Measurements from ENCODE around the gene RAB3IL1. TPM values are rescaled to one million over a fixed set of nuclear protein-coding genes. Genes with fewer than 3 reads are reported as not detected.

Gene RAB3IL1
- total RNA-seq, 4 donors from 2014 or later, result 6.1 to 10.9 (median 7.8) TPM

- WGBS, 2 donors, result 22 to 32% methylated on average over 2 of the region's 2 CpGs
- peak; percentile 11 to 54 for DNase-seq (ENCODE audit: low spot score in 2 of 2)
- H3K4me3 ChIP-seq (ENCODE audit: low read depth, poor library complexity, severe bottlenecking), result no peak overlapping the region
- TF ChIP-seq POLR2A (IDR thresholded peaks at IDR 0.05), result no peak
- TF ChIP-seq, protein P1, sequence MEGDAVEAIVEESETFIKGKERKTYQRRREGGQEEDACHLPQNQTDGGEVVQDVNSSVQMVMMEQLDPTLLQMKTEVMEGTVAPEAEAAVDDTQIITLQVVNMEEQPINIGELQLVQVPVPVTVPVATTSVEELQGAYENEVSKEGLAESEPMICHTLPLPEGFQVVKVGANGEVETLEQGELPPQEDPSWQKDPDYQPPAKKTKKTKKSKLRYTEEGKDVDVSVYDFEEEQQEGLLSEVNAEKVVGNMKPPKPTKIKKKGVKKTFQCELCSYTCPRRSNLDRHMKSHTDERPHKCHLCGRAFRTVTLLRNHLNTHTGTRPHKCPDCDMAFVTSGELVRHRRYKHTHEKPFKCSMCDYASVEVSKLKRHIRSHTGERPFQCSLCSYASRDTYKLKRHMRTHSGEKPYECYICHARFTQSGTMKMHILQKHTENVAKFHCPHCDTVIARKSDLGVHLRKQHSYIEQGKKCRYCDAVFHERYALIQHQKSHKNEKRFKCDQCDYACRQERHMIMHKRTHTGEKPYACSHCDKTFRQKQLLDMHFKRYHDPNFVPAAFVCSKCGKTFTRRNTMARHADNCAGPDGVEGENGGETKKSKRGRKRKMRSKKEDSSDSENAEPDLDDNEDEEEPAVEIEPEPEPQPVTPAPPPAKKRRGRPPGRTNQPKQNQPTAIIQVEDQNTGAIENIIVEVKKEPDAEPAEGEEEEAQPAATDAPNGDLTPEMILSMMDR (IDR thresholded peaks at IDR 0.05), result no peak
- intact Hi-C loops (cut with DNase I; ENCODE audit: low total_unique reads), result no loop called here
These were observed 41.7 kb upstream of the RAB3IL1 start for GRCh38 chr11:61959114-61959513.

DNA sequence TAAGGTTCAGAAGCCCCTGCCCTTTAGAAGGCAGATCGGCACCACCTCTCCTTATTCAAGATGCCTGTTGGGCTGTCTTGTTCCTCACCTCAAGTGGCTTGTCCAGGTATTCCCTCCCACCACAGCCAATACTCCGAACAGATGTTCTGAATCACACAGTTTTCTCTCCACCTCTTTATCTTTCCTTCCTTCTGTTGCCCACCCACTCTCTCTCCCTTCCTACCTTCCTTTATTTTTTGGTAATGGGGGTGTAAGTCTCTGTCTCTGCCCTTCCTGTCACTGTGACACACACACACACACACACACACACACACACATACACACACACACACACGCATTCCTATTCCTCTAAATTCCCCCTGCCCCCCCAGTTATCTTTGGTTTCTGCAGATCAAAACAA is 41.2 kb upstream of the RAB3IL1 start:
- WGBS, 2 donors, result 61 to 66% methylated on average over 3 of the region's 3 CpGs
- DNase-seq (ENCODE audit: low spot score in 2 of 2), result peak; percentile 7 to 64
- intact Hi-C loops (cut with DNase I; ENCODE audit: low total_unique reads), result no loop called here
- no peak for TF ChIP-seq POLR2A (IDR thresholded peaks at IDR 0.05)
- TF ChIP-seq, protein P1 (IDR thresholded peaks at IDR 0.05), result no peak
- H3K4me3 ChIP-seq (ENCODE audit: low read depth, poor library complexity, severe bottlenecking), result no peak overlapping the region

- no peak overlapping the region for H3K4me3 ChIP-seq (ENCODE audit: low read depth, poor library complexity, severe bottlenecking)
- no peak for TF ChIP-seq POLR2A (IDR thresholded peaks at IDR 0.05)
- TF ChIP-seq, protein P1 (IDR thresholded peaks at IDR 0.05), result no peak
- intact Hi-C loops (cut with DNase I; ENCODE audit: low total_unique reads), result no loop called here
- DNase-seq (ENCODE audit: low spot score in 2 of 2), result peak in 1 of 2 donors; percentile 71
- 92 to 98% methylated on average over 6 to 7 of the region's 7 CpGs for WGBS, 2 donors
These were observed 39.8 kb upstream of the RAB3IL1 start for GRCh38 chr11:61957021-61957770.

GRCh38 chr11:61956191-61957020 is 39.0 kb upstream of the RAB3IL1 start:
- TF ChIP-seq POLR2A (IDR thresholded peaks at IDR 0.05), result no peak
- TF ChIP-seq, protein P1 (IDR thresholded peaks at IDR 0.05), result no peak
- no peak overlapping the region for H3K4me3 ChIP-seq (ENCODE audit: low read depth, poor library complexity, severe bottlenecking)
- 92% methylated on average over 20 of the region's 20 CpGs for WGBS, 2 donors
- peak in 1 of 2 donors; percentile 84 for DNase-seq (ENCODE audit: low spot score in 2 of 2)
- intact Hi-C loops (cut with DNase I; ENCODE audit: low total_unique reads), result no loop called here

DNA sequence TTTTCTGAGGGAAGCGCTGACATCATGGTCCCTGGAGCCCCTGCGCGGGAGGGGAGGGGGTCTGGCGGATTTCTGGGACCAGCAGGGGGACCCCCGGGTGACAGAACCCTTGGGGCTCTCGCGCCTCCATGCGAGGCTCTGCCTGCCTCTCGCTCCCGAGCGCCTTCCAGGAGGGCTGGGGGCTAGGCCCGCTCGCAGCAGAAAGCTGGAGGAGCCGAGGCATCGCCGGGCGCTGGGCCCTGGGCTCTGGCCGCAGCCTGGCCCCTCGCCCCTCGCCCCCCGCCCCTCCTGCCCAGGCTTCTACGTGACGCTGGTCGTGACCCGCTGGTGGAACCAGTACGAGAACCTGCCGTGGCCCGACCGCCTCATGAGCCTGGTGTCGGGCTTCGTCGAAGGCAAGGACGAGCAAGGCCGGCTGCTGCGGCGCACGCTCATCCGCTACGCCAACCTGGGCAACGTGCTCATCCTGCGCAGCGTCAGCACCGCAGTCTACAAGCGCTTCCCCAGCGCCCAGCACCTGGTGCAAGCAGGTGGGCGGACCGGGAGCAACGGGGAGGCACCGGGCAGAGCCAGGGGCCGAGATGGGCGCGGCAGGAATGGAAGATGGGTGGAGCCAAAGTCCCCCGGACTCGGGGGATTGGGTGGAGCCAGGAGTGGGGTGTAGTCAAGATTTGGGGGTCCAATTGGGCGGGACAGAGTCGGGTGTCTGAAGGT is 38.2 kb upstream of the RAB3IL1 start:
- no peak overlapping the region for H3K4me3 ChIP-seq (ENCODE audit: low read depth, poor library complexity, severe bottlenecking)
- 6 to 10% methylated on average over 22 to 42 of the region's 56 CpGs for WGBS, 2 donors
- TF ChIP-seq, protein P1 (IDR thresholded peaks at IDR 0.05), result no peak
- no peak for TF ChIP-seq POLR2A (IDR thresholded peaks at IDR 0.05)
- intact Hi-C loops (cut with DNase I; ENCODE audit: low total_unique reads), result no loop called here
- peak in 1 of 2 donors; percentile 89 for DNase-seq (ENCODE audit: low spot score in 2 of 2)
